Activated CD8-positive, alpha-beta memory T cell treated with anti-CD3 and anti-CD28 coated beads, Interleukin-2, amount 50 U/mL, for 1 hour (primary cell): ENCODE results near the gene RALB.
"Not testable (repeated sequence)": the region's sequence is repeated elsewhere in the genome, so short reads cannot be mapped to it uniquely, and the experiment has no call there.

ENCODE experiments used
- DNase-seq: peaks from one replicate; pipeline ENCODE4 v3.0.0-alpha.2; 2020; ENCODE audit errors: extremely low read depth

RALB gene

GRCh38 chr2:120224735-120225548 is 27.7 kb upstream of the RALB start:
- DNase-seq, result no peak

GRCh38 chr2:120225549-120226065 is 27.0 kb upstream of the RALB start:
- no peak for DNase-seq

- no peak for DNase-seq
Observed at GRCh38 chr2:120226316-120226715, 26.3 kb upstream of the RALB start.

GRCh38 chr2:120227111-120227991 is 25.3 kb upstream of the RALB start:
- DNase-seq, result no peak

- no peak for DNase-seq
Observed at GRCh38 chr2:120228503-120228902, 24.1 kb upstream of the RALB start.

GRCh38 chr2:120229341-120229740 is 23.3 kb upstream of the RALB start:
- DNase-seq, result no peak

- no peak for DNase-seq
Observed at GRCh38 chr2:120230515-120231471, 21.9 kb upstream of the RALB start.

GRCh38 chr2:120231564-120231973 is 21.1 kb upstream of the RALB start:
- no peak for DNase-seq

- DNase-seq, result no peak
Observed at GRCh38 chr2:120231974-120232635, 20.5 kb upstream of the RALB start.

GRCh38 chr2:120233292-120233691 is 19.4 kb upstream of the RALB start:
- no peak for DNase-seq

- DNase-seq, result not testable (repeated sequence)
Observed at GRCh38 chr2:120235158-120235557, 17.5 kb upstream of the RALB start.

- DNase-seq, result no peak
Observed at GRCh38 chr2:120235681-120236080, 17.0 kb upstream of the RALB start.

GRCh38 chr2:120236316-120236715 is 16.3 kb upstream of the RALB start:
- no peak for DNase-seq

- no peak for DNase-seq
Observed at GRCh38 chr2:120236791-120237190, 15.9 kb upstream of the RALB start.

GRCh38 chr2:120237491-120237902 is 15.2 kb upstream of the RALB start:
- DNase-seq, result no peak

- DNase-seq, result no peak
Observed at GRCh38 chr2:120238728-120239487, 13.7 kb upstream of the RALB start.

- DNase-seq, result no peak
Observed at GRCh38 chr2:120239488-120240287, 13.0 kb upstream of the RALB start.

- DNase-seq, result no peak
Observed at GRCh38 chr2:120240901-120241429, 11.7 kb upstream of the RALB start.

GRCh38 chr2:120241684-120242083 is 11.0 kb upstream of the RALB start:
- no peak for DNase-seq
